A172 (cell line): Measurements from ENCODE around the gene HMCN2. TPM values are rescaled to one million over a fixed set of nuclear protein-coding genes. Genes with fewer than 3 reads are reported as not detected.
"Not testable (repeated sequence)": the region's sequence is repeated elsewhere in the genome, so short reads cannot be mapped to it uniquely, and the experiment has no call there.

Experiments used
- DNase-seq: peaks from one replicate; pipeline ENCODE4 v3.0.0-alpha.2; 2015; ENCODE audit warnings: low spot score
- total RNA-seq: library from RNA; depleted of rRNA; stranded (reverse); fragments of >200 nt; shearing (Covaris generic); gene quantifications from 2 replicates; pipeline ENCODE4 v1.2.3, GENCODE V29; 2014

The HMCN2 gene
- total RNA-seq, 1 experiment from 2014 or later, result 0.02 TPM

DNA sequence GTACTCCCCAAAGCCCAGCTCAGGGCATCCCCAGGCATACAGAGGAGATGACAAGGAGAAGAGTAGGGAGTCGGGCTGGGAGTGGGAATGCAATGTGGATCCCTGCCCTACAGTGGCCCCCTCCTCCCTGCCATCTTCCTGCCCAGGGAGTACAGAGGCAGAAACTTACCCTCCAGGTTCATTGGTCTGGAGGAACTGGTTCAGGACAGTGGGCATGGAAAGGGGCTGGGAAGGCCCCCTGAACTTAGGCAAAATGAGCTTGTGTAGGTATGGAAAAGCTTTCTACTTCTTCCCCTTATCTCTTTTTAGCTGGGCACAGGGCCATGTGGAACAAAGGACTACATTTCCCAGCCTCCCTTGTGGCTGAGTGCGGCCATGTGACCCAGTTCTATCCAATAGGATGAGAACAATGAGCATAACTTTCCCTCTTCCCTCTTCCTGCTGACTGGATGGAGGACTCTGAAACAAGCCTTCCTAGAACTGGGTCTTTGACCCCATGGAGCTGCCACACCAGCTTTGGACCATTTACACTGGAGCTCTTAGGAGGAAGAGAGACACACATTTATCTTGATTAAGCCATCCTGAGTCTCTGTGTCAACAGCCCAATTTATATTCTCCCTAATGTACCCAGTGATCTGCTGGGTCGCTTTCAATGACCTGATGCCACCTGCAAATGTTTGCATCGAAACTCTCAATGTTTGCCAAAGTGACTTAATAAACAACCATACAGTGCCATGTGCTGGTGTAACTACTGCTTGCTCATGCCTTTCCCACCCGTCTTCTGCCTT lies 25.0 kb upstream of the HMCN2 start:
- peak; percentile 68 for DNase-seq

- no peak for DNase-seq
Measured at GRCh38 chr9:130241198-130241535, 24.4 kb upstream of the HMCN2 start.

DNA sequence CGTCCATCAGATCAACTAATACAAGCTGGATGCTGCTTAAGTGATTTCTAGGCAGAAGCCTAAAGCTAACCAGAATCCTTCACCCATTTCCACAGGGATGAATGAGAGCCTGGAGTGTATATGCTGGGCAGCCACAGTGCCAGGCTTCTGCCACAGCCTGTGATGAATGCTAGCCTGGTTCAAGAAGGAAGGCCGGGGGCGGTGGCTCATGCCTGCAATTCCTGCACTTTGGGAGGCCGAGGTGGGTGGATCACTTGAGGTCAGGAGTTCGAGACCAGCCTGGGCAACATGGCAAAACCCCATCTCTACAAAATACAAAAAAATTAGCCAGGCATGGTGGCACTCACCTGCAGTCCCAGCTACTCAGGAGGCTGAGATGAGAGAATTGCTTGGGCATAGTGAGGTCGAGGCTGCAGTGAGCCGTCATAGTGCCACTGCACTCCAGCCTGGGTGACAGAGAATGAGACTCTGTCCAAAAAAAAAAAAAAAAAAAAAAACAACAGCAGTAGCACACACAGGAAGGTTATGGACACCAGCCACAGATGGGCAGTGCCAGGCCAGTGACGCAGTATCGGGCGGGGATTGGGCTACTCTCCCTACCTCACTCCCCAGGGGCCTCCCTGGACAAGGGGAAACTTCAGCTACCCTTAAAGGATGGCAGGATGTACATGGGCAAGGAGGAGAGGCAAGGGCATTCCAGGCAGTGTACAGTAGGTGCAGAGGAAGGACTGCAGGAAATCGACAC lies 23.1 kb upstream of the HMCN2 start:
- DNase-seq, result no peak

- DNase-seq, result peak; percentile 36
Measured at GRCh38 chr9:130243015-130243881, 22.3 kb upstream of the HMCN2 start.

- no peak for DNase-seq
Measured at GRCh38 chr9:130243882-130244170, 21.7 kb upstream of the HMCN2 start.

DNA sequence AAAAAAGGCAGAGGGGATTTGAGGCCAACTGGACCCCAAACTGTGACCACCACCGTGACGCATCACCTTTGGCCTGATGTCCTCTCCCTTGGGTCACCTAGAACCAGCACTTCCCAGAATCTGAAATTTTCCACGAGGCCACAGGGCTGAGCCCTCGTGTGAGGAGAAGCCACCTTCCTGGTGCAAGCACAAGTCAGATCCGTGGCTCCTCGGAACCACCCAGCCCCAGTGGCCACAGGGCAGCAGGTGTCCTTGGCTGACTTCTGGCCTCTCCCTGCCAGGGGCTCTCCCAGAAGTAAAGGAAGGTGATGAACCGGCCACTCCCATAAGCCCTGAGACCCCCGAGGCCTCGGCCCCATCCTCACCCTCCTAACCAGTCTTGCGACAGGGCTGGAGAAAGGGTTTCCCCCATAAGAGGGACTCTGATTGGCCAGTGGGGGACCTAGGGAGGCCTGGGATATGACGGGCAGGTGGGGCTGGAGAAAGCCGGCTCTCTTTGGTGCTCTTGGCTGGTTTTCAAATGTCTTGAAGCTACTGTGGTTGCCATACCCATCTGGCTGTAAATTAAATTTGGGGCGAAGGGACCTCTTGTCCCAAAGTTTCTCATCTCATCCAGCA lies 20.9 kb upstream of the HMCN2 start:
- no peak for DNase-seq

DNA sequence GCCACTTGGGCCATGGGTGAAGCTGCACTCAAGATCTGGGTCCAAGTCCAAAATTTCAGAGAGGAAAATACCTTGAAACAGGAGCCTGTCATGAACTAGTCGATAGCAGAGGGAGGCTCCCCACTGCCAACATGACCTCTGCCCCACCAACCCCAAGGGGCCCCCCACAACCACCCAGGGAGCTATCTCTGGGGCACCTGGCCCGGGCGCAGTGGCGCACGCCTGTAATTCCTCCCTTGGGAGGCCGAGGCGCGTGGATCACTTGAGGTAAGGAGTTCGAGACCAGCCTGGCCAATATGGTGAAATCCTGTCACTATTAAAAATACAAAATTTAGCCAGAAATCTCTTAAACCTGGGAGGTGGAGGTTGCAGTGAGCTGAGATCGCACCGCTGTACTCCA lies 20.1 kb upstream of the HMCN2 start:
- DNase-seq, result no peak

GRCh38 chr9:130246126-130246525 lies 19.4 kb upstream of the HMCN2 start:
- DNase-seq, result no peak

DNA sequence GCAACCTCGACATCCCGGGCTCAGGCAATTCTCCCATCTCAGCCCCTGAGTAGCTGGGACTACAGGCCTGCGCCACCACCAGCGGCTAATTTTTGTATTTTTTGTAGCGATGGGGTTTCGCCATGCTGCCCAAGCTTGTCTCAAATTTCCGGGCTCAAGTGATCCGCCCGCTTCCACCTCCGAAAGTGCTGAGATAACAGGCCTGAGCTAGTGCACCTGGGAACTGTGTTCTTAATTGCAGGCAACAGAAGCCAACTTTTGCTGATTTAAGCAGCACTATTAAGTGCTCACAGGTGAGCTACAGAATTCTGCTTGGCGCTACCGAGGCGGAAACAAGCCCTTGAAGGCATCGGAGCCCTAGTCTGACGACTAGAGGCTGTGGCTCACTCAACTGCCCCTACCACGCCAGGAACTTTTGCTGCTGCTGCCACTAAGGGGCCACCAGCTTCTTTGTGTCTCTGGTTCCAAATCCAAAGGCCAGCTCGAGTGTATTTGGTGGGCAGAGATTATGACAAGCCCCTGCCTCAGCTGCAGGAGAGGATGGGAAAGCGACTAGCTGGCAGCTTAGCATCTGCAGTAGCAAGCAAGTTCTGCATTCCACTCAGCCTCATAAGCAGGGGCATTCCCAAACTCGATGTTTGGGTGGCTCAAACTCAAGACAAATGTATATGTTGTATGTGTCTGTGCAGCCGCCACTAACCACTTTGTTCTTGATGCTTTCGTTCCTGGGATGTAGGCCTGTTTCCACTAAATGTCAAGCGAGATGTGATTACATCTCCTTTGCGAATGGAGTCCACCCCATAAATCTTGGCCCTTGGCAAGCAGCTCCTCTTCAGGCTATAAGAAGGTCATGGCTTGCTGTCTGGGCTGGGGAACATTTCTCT lies 10.6 kb upstream of the HMCN2 start:
- no peak for DNase-seq

- DNase-seq, result no peak
Measured at GRCh38 chr9:130255631-130256134, 9.9 kb upstream of the HMCN2 start.

DNA sequence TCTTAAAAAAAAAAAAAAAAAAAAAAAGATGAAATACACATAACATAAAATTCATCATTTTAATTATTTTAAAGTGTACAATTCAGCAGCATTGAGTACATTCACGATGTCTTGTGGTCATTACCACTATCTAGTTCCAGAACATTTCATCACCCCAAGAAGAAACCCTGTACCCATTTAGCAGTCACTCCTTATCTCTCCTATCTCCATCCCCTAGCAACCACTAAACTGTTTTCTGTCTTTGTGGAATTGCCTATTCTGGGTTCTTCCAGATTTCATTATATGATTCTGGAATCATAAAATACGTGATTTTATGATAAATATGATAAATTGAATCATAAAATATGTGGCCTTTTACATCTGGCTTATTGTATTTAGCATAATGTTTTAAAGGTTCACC lies 8.9 kb upstream of the HMCN2 start:
- DNase-seq, result no peak

- DNase-seq, result not testable (repeated sequence)
Measured at GRCh38 chr9:130258137-130258536, 7.4 kb upstream of the HMCN2 start.

GRCh38 chr9:130259044-130259443 lies 6.5 kb upstream of the HMCN2 start:
- no peak for DNase-seq

- DNase-seq, result no peak
Measured at GRCh38 chr9:130260816-130261765, 4.5 kb upstream of the HMCN2 start.

DNA sequence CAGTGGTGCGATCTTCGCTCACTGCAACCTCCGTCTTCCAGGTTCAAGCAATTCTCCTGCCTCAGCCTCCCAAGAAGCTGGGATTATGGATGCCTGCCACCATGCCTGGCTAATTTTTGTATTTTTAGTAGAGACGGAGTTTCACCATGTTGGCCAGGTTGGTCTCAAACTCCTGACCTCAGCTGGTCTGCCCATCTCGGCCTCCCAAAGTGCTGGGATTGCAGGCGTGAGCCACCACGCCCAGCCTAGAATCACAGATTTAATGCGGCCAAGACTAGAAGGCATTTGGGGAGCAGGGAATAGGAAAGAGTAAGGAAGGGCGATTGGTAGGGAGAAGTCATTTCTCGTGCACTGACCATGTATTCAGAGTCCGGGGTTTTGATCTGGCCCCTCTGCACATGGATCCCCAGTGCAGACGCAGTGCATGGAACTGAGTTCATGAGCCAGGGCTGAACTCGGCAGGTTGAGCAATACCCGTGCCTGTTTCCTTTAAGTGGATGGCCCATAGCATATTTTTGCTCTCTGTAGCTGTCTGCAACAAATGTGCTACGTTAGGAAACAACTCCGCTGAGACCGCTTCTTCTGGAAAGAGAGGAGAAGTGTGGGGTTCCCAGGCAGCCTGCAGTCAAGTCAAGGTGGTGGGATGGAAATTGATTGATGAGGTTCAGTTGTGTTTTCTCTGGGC lies 3.4 kb upstream of the HMCN2 start:
- no peak for DNase-seq

DNA sequence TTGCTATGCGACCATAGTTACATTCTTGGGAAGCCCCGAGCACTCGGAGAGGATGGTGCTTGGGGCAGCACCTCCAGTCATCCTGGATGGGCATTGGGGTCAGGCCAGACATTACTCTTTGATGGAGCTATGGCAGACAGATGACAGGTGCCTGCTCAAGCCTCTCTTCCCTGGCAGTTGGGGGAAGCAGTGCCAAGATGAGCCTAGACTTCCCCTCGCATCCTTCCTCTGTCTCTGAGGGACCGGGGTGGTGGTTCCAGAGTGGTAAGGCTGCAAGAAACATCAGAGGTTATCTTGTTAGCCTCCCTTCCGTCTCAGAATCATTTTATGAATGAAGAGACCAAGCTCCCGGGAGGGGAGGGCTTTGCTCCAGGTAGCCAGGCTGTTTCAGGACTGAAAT lies 2.8 kb upstream of the HMCN2 start:
- DNase-seq, result no peak

DNA sequence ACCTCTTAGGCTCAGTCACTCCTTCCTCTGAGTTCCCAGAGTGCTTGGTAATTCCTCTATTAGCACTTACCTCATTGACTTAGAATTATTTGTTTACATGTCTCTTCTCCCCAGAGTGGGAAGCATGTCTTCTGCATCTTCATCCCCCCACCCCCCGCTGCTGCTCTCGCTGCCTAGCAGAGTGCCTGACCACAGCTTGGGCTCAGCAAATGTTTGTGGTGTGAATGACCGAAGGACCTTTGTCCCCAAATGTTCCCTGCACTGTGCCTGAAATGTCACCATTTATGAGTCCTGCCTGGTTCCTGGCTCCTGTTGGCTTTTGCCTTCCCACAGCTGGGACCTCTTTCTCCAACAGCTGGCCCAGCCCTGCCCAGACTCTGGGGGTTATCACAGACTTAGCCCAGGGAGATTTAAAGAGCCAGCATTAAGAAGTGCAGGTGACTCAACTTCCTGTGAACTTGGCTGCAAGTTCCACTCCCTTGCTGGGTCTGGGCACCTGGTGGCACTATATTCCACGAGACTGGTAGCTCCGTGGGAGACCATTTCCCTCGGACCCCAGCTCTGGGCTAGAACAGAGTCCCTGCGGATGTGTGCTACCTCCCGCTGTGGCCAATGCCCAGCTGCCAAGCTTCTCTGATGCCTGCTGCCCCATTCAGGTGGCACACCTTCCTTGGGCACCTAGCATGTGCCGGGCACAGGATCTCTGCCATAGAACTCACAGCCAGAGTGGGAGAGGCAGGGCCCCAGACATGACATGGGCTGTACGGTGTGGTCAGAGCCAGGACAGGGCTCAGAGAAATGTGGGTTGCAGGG lies 1.8 kb upstream of the HMCN2 start:
- DNase-seq, result peak; percentile 42
